Immature natural killer cell (primary cell): Measurements from ENCODE around the gene PTPRM. TPM values are rescaled to one million over a fixed set of nuclear protein-coding genes. Genes with fewer than 3 reads are reported as not detected.

Source experiments
- DNase-seq, 3 donors: peaks; one replicate each; pipeline ENCODE4 v3.0.0; 2022; ENCODE audit warnings: mixed read lengths in 1 of 3
- H3K27ac Mint-ChIP-seq, 6 donors: one replicate each; pipeline ENCODE4 v1.8.0; 2020; ENCODE audit warnings: mixed read lengths in 6 of 6, mild to moderate bottlenecking in 5 of 6, inconsistent platforms in 4 of 6, moderate library complexity in 3 of 6
- H3K27me3 Mint-ChIP-seq, 3 donors: one replicate each; pipeline ENCODE4 v1.8.0; 2020 to 2021; ENCODE audit warnings: low read depth in 3 of 3, mild to moderate bottlenecking in 3 of 3, mixed read lengths in 3 of 3, moderate library complexity in 3 of 3, inconsistent platforms in 1 of 3
- H3K36me3 Mint-ChIP-seq, 3 donors: one replicate each; pipeline ENCODE4 v1.8.0; 2020; ENCODE audit warnings: mixed read lengths in 3 of 3, inconsistent platforms in 2 of 3, mild to moderate bottlenecking in 2 of 3
- H3K4me1 Mint-ChIP-seq, 2 donors: one replicate each; pipeline ENCODE4 v1.8.0; 2020; ENCODE audit warnings: inconsistent platforms in 2 of 2, mild to moderate bottlenecking in 2 of 2, mixed read lengths in 2 of 2, moderate library complexity in 1 of 2
- H3K4me3 Mint-ChIP-seq, 5 donors: one replicate each; pipeline ENCODE4 v1.8.0; 2020; ENCODE audit warnings: mild to moderate bottlenecking in 5 of 5, mixed read lengths in 5 of 5, inconsistent platforms in 3 of 5, moderate library complexity in 3 of 5
- H3K9me3 Mint-ChIP-seq, 6 donors: one replicate each; pipeline ENCODE4 v1.8.0; 2020; ENCODE audit warnings: mild to moderate bottlenecking in 6 of 6, mixed read lengths in 6 of 6, inconsistent platforms in 4 of 6, moderate library complexity in 3 of 6
- polyA plus RNA-seq, 3 donors: library from polyadenylated mRNA; unstranded; fragments of 300-500 nt; fragmentation: Illumina TruSeq; gene quantifications; one replicate each; pipeline ENCODE4 v1.2.3, GENCODE V29; 2021

PTPRM gene
- polyA plus RNA-seq, 3 donors from 2014 or later, result 1.3 to 9.7 (median 3.2) TPM

DNA sequence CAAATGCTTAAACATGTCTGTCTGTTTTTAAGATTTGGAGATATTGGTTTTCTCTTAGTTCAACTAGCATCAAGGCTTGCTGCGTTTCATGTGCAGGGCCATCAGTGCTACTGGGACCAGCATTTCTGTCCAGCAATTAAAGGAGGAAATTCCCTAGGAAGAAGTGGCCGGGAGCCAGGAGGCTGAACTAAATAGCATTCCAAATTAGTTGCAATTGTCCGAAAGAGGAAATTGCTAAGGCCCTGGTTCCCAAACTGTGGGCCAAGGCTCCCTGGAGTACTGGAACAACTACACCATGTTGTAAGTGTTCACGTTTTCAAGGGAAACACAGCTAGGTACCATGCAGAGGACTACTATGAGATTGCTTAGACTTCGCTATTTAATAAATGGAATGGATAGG is 257.9 kb downstream of the PTPRM start:
- Mint-ChIP-seq H3K4me3 (no peak overlapping the region), H3K4me1 (no peaks in the 10 kb centered on the region), H3K9me3 (no peaks in the 10 kb centered on the region), H3K27me3 (peaks cover 0 to 4% (median 0%) of the 10 kb centered on the region in 3 donors), H3K27ac (no peak overlapping the region), H3K36me3 (no peaks in the 10 kb centered on the region)
- DNase-seq, result no peak

DNA sequence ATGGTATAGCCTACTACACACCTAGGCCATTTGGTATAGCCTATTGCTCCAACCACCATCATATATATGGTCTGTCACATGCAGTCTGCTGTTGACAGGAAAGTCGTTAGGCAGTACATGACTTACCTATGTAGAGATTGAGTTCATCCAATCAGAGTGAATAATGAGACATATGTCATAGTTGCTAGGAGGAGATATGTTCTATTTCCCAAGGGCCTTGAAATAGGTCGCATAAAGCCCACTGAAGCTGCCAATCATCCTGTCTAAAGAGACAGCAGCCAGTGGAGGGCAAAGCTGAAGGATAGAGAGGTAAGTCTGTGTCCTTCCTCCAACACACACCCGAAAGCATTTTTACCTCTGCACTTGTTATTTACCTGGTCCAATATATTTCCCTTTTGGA is 263.4 kb downstream of the PTPRM start:
- Mint-ChIP-seq H3K27me3 (peaks cover 0 to 5% (median 2%) of the 10 kb centered on the region in 3 donors), H3K9me3 (peaks cover 0 to 14% (median 0%) of the 10 kb centered on the region in 6 donors), H3K36me3 (no peaks in the 10 kb centered on the region), H3K4me3 (no peak overlapping the region), H3K27ac (no peak overlapping the region), H3K4me1 (no peaks in the 10 kb centered on the region)
- DNase-seq, result no peak

- H3K27me3 Mint-ChIP-seq, result peaks cover 0 to 8% (median 0%) of the 10 kb centered on the region in 3 donors
Measured at GRCh38 chr18:7839548-7839947, 272.4 kb downstream of the PTPRM start.

DNA sequence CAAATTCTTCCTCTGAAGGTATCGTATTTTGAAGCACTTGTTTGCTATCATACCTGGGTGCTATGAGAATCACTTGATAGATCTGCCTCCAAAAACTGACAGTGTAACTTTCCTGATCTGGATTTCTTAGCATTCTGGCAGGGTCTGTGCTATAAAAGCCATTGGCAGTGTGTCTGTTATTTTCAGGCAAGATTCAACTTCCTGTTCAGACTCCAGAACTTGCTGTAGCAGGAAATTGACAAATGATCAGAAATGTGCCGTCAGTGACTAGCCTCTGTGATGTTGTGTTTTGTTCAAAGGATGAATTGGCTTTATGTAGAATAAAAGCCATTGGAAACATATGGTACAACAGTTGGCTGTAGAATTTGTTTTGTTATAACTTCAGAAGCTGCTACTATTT is 273.3 kb downstream of the PTPRM start:
- no peaks in the 10 kb centered on the region for H3K4me1 Mint-ChIP-seq
- H3K27me3 Mint-ChIP-seq, result peaks cover 0 to 8% (median 0%) of the 10 kb centered on the region in 3 donors
- H3K9me3 Mint-ChIP-seq, result peaks cover 9 to 40% (median 12%) of the 10 kb centered on the region in 6 donors
- H3K4me3 Mint-ChIP-seq, result no peak overlapping the region
- no peak overlapping the region for H3K27ac Mint-ChIP-seq
- H3K36me3 Mint-ChIP-seq, result no peaks in the 10 kb centered on the region
- no peak for DNase-seq

More at GRCh38 chr18:7839548-7839947, 272.4 kb downstream of the PTPRM start:
- Mint-ChIP-seq H3K4me1 (no peaks in the 10 kb centered on the region), H3K27ac (no peak overlapping the region), H3K4me3 (no peak overlapping the region), H3K36me3 (no peaks in the 10 kb centered on the region), H3K9me3 (peaks cover 6 to 40% (median 8%) of the 10 kb centered on the region in 6 donors)
- no peak for DNase-seq

DNA sequence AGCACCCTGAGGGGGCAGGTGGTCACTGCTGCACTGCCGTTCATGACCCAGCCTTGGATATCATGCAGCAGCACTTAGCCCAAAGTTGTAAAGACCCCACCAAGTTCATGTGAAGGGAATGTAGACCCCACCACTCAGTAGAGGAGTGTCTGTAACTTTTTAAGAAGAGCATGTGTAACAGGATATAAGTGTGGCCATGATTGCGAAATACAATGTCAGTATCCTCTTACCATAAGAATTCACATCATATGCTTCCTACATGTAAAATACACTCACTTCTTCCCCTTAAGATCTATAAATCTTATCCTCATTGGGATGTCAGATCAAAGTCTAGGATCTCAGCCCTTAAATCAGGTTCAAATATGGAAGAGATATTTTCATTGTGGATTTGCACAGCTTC is 276.9 kb downstream of the PTPRM start:
- Mint-ChIP-seq H3K27me3 (peaks cover 0 to 2% (median 0%) of the 10 kb centered on the region in 3 donors), H3K4me1 (no peaks in the 10 kb centered on the region), H3K36me3 (no peaks in the 10 kb centered on the region), H3K4me3 (no peak overlapping the region), H3K27ac (no peak overlapping the region), H3K9me3 (peaks cover 4 to 30% (median 11%) of the 10 kb centered on the region in 6 donors)
- no peak for DNase-seq

DNA sequence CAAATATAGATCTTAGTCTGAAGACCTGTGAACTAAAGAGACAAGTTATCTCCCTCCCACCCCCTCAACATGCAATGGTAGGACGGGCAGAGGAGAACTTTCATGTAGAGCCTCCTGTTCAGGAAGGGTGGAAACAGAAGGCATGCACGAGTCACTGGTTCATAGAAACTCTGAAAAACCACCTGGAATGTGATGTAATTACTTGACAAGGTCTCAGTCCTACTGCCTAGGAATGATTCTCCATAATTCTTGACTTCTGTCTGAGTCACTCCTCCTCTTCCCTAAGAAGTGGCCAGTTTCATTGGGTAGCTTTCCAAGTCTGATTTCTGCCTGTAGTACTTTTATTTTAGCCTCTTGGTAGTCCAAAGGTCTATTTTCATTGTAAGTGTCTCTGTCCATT is 277.3 kb downstream of the PTPRM start:
- Mint-ChIP-seq H3K27ac (no peak overlapping the region), H3K9me3 (peaks cover 4 to 30% (median 11%) of the 10 kb centered on the region in 6 donors), H3K4me3 (no peak overlapping the region), H3K4me1 (no peaks in the 10 kb centered on the region), H3K27me3 (peaks cover 0 to 3% (median 0%) of the 10 kb centered on the region in 3 donors), H3K36me3 (no peaks in the 10 kb centered on the region)
- DNase-seq, result no peak

DNA sequence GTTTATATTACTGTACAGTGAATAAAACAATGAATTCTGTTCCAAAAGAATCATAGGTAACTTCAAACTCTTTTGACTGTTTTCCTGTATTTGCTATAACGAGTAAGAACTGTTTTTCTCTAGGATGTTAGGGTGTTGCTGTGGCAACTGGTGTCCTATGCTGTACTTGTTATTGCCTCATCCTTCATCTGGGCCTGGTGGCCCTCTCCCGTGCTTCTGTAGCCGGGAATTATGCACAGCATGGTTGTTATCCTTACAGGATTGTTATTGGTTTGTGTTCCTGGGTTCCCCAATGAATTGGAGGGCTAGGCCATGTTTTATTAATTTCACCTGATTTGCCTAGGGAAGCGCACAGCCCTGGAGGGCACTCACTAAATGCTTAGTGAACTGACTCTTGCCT is 279.2 kb downstream of the PTPRM start:
- Mint-ChIP-seq H3K27ac (no peak overlapping the region), H3K4me1 (no peaks in the 10 kb centered on the region), H3K9me3 (peaks cover 6 to 41% (median 12%) of the 10 kb centered on the region in 6 donors), H3K4me3 (no peak overlapping the region), H3K36me3 (no peaks in the 10 kb centered on the region), H3K27me3 (peaks cover 0 to 3% (median under 1%) of the 10 kb centered on the region in 3 donors)
- no peak for DNase-seq

GRCh38 chr18:7847357-7848053 is 280.4 kb downstream of the PTPRM start:
- no peak overlapping the region for H3K4me3 Mint-ChIP-seq
- no peak for DNase-seq
- H3K9me3 Mint-ChIP-seq, result peaks cover 10 to 51% (median 15%) of the 10 kb centered on the region in 6 donors
- no peaks in the 10 kb centered on the region for H3K4me1 Mint-ChIP-seq
- H3K27me3 Mint-ChIP-seq, result peaks cover 0 to 7% (median 3%) of the 10 kb centered on the region in 3 donors
- H3K27ac Mint-ChIP-seq, result no peak overlapping the region
- H3K36me3 Mint-ChIP-seq, result peaks cover 0 to 4% (median 0%) of the 10 kb centered on the region in 3 donors

- Mint-ChIP-seq H3K27me3 (peaks cover 0 to 7% (median 3%) of the 10 kb centered on the region in 3 donors), H3K4me3 (no peak overlapping the region), H3K36me3 (peaks cover 0 to 4% (median 0%) of the 10 kb centered on the region in 3 donors), H3K9me3 (peaks cover 10 to 51% (median 15%) of the 10 kb centered on the region in 6 donors), H3K27ac (no peak overlapping the region), H3K4me1 (no peaks in the 10 kb centered on the region)
- DNase-seq, result no peak
Measured at GRCh38 chr18:7848054-7848412, 280.9 kb downstream of the PTPRM start.

- Mint-ChIP-seq H3K4me3 (no peak overlapping the region), H3K4me1 (no peaks in the 10 kb centered on the region), H3K27ac (no peak overlapping the region), H3K36me3 (peaks cover 0 to 4% (median 0%) of the 10 kb centered on the region in 3 donors), H3K9me3 (peaks cover 2 to 47% (median 6%) of the 10 kb centered on the region in 6 donors), H3K27me3 (peaks cover 0 to 9% (median 3%) of the 10 kb centered on the region in 3 donors)
- DNase-seq, result no peak
Measured at GRCh38 chr18:7850446-7850845, 283.3 kb downstream of the PTPRM start.

- no peak overlapping the region for H3K27ac Mint-ChIP-seq
- H3K36me3 Mint-ChIP-seq, result peaks cover 0 to 4% (median 0%) of the 10 kb centered on the region in 3 donors
- no peak for DNase-seq
- H3K4me1 Mint-ChIP-seq, result no peaks in the 10 kb centered on the region
- peaks cover 0 to 8% (median 3%) of the 10 kb centered on the region in 3 donors for H3K27me3 Mint-ChIP-seq
- H3K4me3 Mint-ChIP-seq, result no peak overlapping the region
- peaks cover 3 to 32% (median 6%) of the 10 kb centered on the region in 6 donors for H3K9me3 Mint-ChIP-seq
Measured at GRCh38 chr18:7855028-7855427, 287.9 kb downstream of the PTPRM start.

GRCh38 chr18:7855671-7856070 is 288.6 kb downstream of the PTPRM start:
- H3K27me3 Mint-ChIP-seq, result peaks cover 0 to 8% (median 3%) of the 10 kb centered on the region in 3 donors
- no peak for DNase-seq
- H3K9me3 Mint-ChIP-seq, result peaks cover 3 to 35% (median 6%) of the 10 kb centered on the region in 6 donors
- H3K4me1 Mint-ChIP-seq, result no peaks in the 10 kb centered on the region
- H3K27ac Mint-ChIP-seq, result no peak overlapping the region
- H3K36me3 Mint-ChIP-seq, result peaks cover 0 to 4% (median 0%) of the 10 kb centered on the region in 3 donors
- no peak overlapping the region for H3K4me3 Mint-ChIP-seq

GRCh38 chr18:7856116-7856515 is 289.0 kb downstream of the PTPRM start:
- peaks cover 4 to 34% (median 7%) of the 10 kb centered on the region in 6 donors for H3K9me3 Mint-ChIP-seq
- no peak overlapping the region for H3K27ac Mint-ChIP-seq

GRCh38 chr18:7856733-7857132 is 289.6 kb downstream of the PTPRM start:
- Mint-ChIP-seq H3K36me3 (peaks cover 0 to 4% (median 0%) of the 10 kb centered on the region in 3 donors), H3K4me3 (no peak overlapping the region), H3K27ac (no peak overlapping the region), H3K27me3 (peaks cover 0 to 8% (median 0%) of the 10 kb centered on the region in 3 donors), H3K4me1 (no peaks in the 10 kb centered on the region), H3K9me3 (peaks cover 4 to 28% (median 5%) of the 10 kb centered on the region in 6 donors)
- no peak for DNase-seq

More at GRCh38 chr18:7856116-7856515, 289.0 kb downstream of the PTPRM start:
- Mint-ChIP-seq H3K36me3 (peaks cover 0 to 4% (median 0%) of the 10 kb centered on the region in 3 donors), H3K4me1 (no peaks in the 10 kb centered on the region), H3K4me3 (no peak overlapping the region), H3K27me3 (peaks cover 0 to 8% (median 3%) of the 10 kb centered on the region in 3 donors)
- DNase-seq, result no peak
